Hippocampal formation (tissue), 2 donors: Measurements from ENCODE around the gene TNFAIP2.
"Not testable (repeated sequence)": the region's sequence is repeated elsewhere in the genome, so short reads cannot be mapped to it uniquely, and the experiment has no call there.

Experiments used
- DNase-seq, 2 donors: peaks; one replicate each; lab custom pipeline; 2025; lab: John Stamatoyannopoulos, UW

Gene TNFAIP2

GRCh38 chr14:103107455-103107854 lies 15.8 kb upstream of the TNFAIP2 start:
- no peak for DNase-seq

GRCh38 chr14:103107941-103108748 lies 15.1 kb upstream of the TNFAIP2 start:
- DNase-seq: no peak

GRCh38 chr14:103108749-103109207 lies 14.5 kb upstream of the TNFAIP2 start:
- DNase-seq: no peak

GRCh38 chr14:103109535-103110441 lies 13.5 kb upstream of the TNFAIP2 start:
- no peak for DNase-seq

- no peak for DNase-seq
Measured at GRCh38 chr14:103110681-103111231, 12.5 kb upstream of the TNFAIP2 start.

- no peak for DNase-seq
Measured at GRCh38 chr14:103111232-103111868, 11.9 kb upstream of the TNFAIP2 start.

- no peak for DNase-seq
Measured at GRCh38 chr14:103112400-103113243, 10.6 kb upstream of the TNFAIP2 start.

GRCh38 chr14:103113303-103113702 lies 10.0 kb upstream of the TNFAIP2 start:
- no peak for DNase-seq

GRCh38 chr14:103113774-103114173 lies 9.5 kb upstream of the TNFAIP2 start:
- DNase-seq: no peak

- not testable (repeated sequence) for DNase-seq
Measured at GRCh38 chr14:103115086-103115679, 8.1 kb upstream of the TNFAIP2 start.

- DNase-seq: no peak
Measured at GRCh38 chr14:103115845-103116572, 7.3 kb upstream of the TNFAIP2 start.

- DNase-seq: no peak
Measured at GRCh38 chr14:103116636-103117035, 6.6 kb upstream of the TNFAIP2 start.

- DNase-seq: not testable (repeated sequence)
Measured at GRCh38 chr14:103117499-103117898, 5.8 kb upstream of the TNFAIP2 start.

GRCh38 chr14:103118018-103118662 lies 5.1 kb upstream of the TNFAIP2 start:
- peak in 1 of 2 donors; percentile 27 for DNase-seq

- no peak for DNase-seq
Measured at GRCh38 chr14:103118663-103119404, 4.4 kb upstream of the TNFAIP2 start.

- not testable (repeated sequence) for DNase-seq
Measured at GRCh38 chr14:103119527-103119926, 3.7 kb upstream of the TNFAIP2 start.

GRCh38 chr14:103121121-103121845 lies 2.0 kb upstream of the TNFAIP2 start:
- peak in 1 of 2 donors; percentile 33 for DNase-seq
